ENCODE measurements around the gene ADGRA3. TPM values are rescaled to one million over a fixed set of nuclear protein-coding genes. Genes with fewer than 3 reads are reported as not detected.

The ADGRA3 gene
- total and polyA plus RNA-seq, 8 donors, result 17.6 to 67.1 (median 63.5) TPM

GRCh38 chr4:22414833-22415232 is 101.0 kb downstream of the ADGRA3 start:
- ATAC-seq (no peak), DNase-seq (no peak)
- Histone ChIP-seq H3K9me3 (no peaks in the 10 kb centered on the region), H3K36me3 (no peaks in the 10 kb centered on the region), H3K27me3 (no peaks in the 10 kb centered on the region), H3K4me3 (no peak overlapping the region), H3K27ac (no peak overlapping the region), H3K4me1 (no peaks in the 10 kb centered on the region)
- TF ChIP-seq CTCF (IDR thresholded peaks at IDR 0.05), result no peak
- intact Hi-C loops (cut with DNase I), result loop anchor here in 1 of 2 donors (10.0 kb wide), 1 partner anchor 190 kb away; no protein-coding TSS in a partner anchor

- TF ChIP-seq CTCF (IDR thresholded peaks at IDR 0.05), result no peak
- intact Hi-C loops (cut with DNase I), result loop anchor here in 1 of 2 donors (10.0 kb wide), 1 partner anchor 191 kb away; no protein-coding TSS in a partner anchor
- H3K36me3 ChIP-seq, result no peaks in the 10 kb centered on the region
- DNase-seq (no peak), ATAC-seq (no peak)
- H3K27ac ChIP-seq, result no peak overlapping the region
- H3K4me3 ChIP-seq, result no peak overlapping the region
- H3K27me3 ChIP-seq, result no peaks in the 10 kb centered on the region
- no peaks in the 10 kb centered on the region for H3K4me1 ChIP-seq
- H3K9me3 ChIP-seq, result no peaks in the 10 kb centered on the region
Observed at GRCh38 chr4:22413471-22413870, 102.4 kb downstream of the ADGRA3 start.

GRCh38 chr4:22412013-22412412 is 103.9 kb downstream of the ADGRA3 start:
- DNase-seq (no peak), ATAC-seq (no peak)
- intact Hi-C loops (cut with DNase I), result loop anchor here in 1 of 2 donors (10.0 kb wide), 1 partner anchor 193 kb away; no protein-coding TSS in a partner anchor
- Histone ChIP-seq H3K4me1 (no peaks in the 10 kb centered on the region), H3K4me3 (no peak overlapping the region), H3K36me3 (no peaks in the 10 kb centered on the region), H3K27ac (no peak overlapping the region), H3K9me3 (no peaks in the 10 kb centered on the region), H3K27me3 (no peaks in the 10 kb centered on the region)
- TF ChIP-seq CTCF (IDR thresholded peaks at IDR 0.05), result no peak

- intact Hi-C loops (cut with DNase I), result loop anchor here in 1 of 2 donors (10.0 kb wide), 1 partner anchor 194 kb away; no protein-coding TSS in a partner anchor
- Histone ChIP-seq H3K4me1 (no peaks in the 10 kb centered on the region), H3K36me3 (no peaks in the 10 kb centered on the region), H3K9me3 (no peaks in the 10 kb centered on the region), H3K27me3 (no peaks in the 10 kb centered on the region), H3K27ac (no peak overlapping the region), H3K4me3 (no peak overlapping the region)
- ATAC-seq (no peak), DNase-seq (peak in 1 of 4 donors; percentile 11)
- TF ChIP-seq CTCF (IDR thresholded peaks at IDR 0.05), result peak; percentile 46
Observed at GRCh38 chr4:22410645-22411247, 105.1 kb downstream of the ADGRA3 start.

GRCh38 chr4:22408474-22408873 is 107.4 kb downstream of the ADGRA3 start:
- Histone ChIP-seq H3K4me1 (no peaks in the 10 kb centered on the region), H3K27me3 (no peaks in the 10 kb centered on the region), H3K9me3 (no peaks in the 10 kb centered on the region), H3K4me3 (no peak overlapping the region), H3K27ac (no peak overlapping the region), H3K36me3 (no peaks in the 10 kb centered on the region)
- intact Hi-C loops (cut with DNase I), result loop anchor here in 1 of 2 donors (10.0 kb wide), 1 partner anchor 286 kb away; the partner anchor contains the start of gene GBA3
- no peak for DNase-seq
- no peak for ATAC-seq
- no peak for TF ChIP-seq CTCF (IDR thresholded peaks at IDR 0.05)

Measured in left lung (tissue), 10 donors.